GM20431 (cell line): ENCODE results near the gene KIAA1328.
"Not testable (repeated sequence)": the region's sequence is repeated elsewhere in the genome, so short reads cannot be mapped to it uniquely, and the experiment has no call there.

Experiments
- in situ Hi-C: fragments of 300-500 bp; cut with MseI, MboI; formaldehyde crosslinking; loops from one replicate; pipeline ENCODE4 v1.15.0; 2020; ENCODE audit warnings: low sequenced_read_pairs; ENCODE audit not compliant: unreplicated experiment

The KIAA1328 gene

GRCh38 chr18:36872329-36872728, 43.4 kb downstream of the KIAA1328 start:
- in situ Hi-C loops, result no loop called here

GRCh38 chr18:36873826-36874225, 44.9 kb downstream of the KIAA1328 start:
- in situ Hi-C loops, result not testable (repeated sequence)

GRCh38 chr18:36879796-36880195, 50.9 kb downstream of the KIAA1328 start:
- in situ Hi-C loops, result not testable (repeated sequence)

- in situ Hi-C loops, result no loop called here
Measured at GRCh38 chr18:36885981-36886380, 57.1 kb downstream of the KIAA1328 start.

GRCh38 chr18:36887114-36887513, 58.2 kb downstream of the KIAA1328 start:
- in situ Hi-C loops, result no loop called here

GRCh38 chr18:36887864-36888263, 58.9 kb downstream of the KIAA1328 start:
- in situ Hi-C loops, result no loop called here

GRCh38 chr18:36888778-36889177, 59.9 kb downstream of the KIAA1328 start:
- in situ Hi-C loops, result no loop called here

GRCh38 chr18:36889321-36889720, 60.4 kb downstream of the KIAA1328 start:
- in situ Hi-C loops, result no loop called here

GRCh38 chr18:36889742-36890141, 60.8 kb downstream of the KIAA1328 start:
- in situ Hi-C loops, result no loop called here

GRCh38 chr18:36890598-36890997, 61.7 kb downstream of the KIAA1328 start:
- in situ Hi-C loops, result no loop called here

GRCh38 chr18:36893227-36893626, 64.3 kb downstream of the KIAA1328 start:
- in situ Hi-C loops, result no loop called here

GRCh38 chr18:36895606-36896005, 66.7 kb downstream of the KIAA1328 start:
- in situ Hi-C loops, result no loop called here

- in situ Hi-C loops, result no loop called here
Measured at GRCh38 chr18:36897253-36897652, 68.3 kb downstream of the KIAA1328 start.

- in situ Hi-C loops, result no loop called here
Measured at GRCh38 chr18:36899289-36899688, 70.4 kb downstream of the KIAA1328 start.

GRCh38 chr18:36900466-36900865, 71.5 kb downstream of the KIAA1328 start:
- in situ Hi-C loops, result no loop called here

GRCh38 chr18:36901277-36901701, 72.4 kb downstream of the KIAA1328 start:
- in situ Hi-C loops, result no loop called here

- in situ Hi-C loops, result no loop called here
Measured at GRCh38 chr18:36903215-36903928, 74.4 kb downstream of the KIAA1328 start.

GRCh38 chr18:36905571-36905970, 76.6 kb downstream of the KIAA1328 start:
- in situ Hi-C loops, result no loop called here

GRCh38 chr18:36909282-36909681, 80.4 kb downstream of the KIAA1328 start:
- in situ Hi-C loops, result not testable (repeated sequence)

GRCh38 chr18:36912887-36913286, 84.0 kb downstream of the KIAA1328 start:
- in situ Hi-C loops, result no loop called here

GRCh38 chr18:36917907-36918306, 89.0 kb downstream of the KIAA1328 start:
- in situ Hi-C loops, result no loop called here

- in situ Hi-C loops, result no loop called here
Measured at GRCh38 chr18:36929601-36930000, 100.7 kb downstream of the KIAA1328 start.
